GM19395 (cell line): Measurements from ENCODE around the gene CCDC187.
"Not testable (repeated sequence)": the region's sequence is repeated elsewhere in the genome, so short reads cannot be mapped to it uniquely, and the experiment has no call there.

Experiments
- ATAC-seq: cut with Tn5 transposase; IDR thresholded peaks from one replicate; pipeline ENCODE4 v1.9.1; 2021; ENCODE audit warnings: mild to moderate bottlenecking, moderate library complexity; ENCODE audit not compliant: unreplicated experiment

The CCDC187 gene

GRCh38 chr9:136244969-136245218 is 59.0 kb downstream of the CCDC187 start:
- no peak for ATAC-seq

DNA sequence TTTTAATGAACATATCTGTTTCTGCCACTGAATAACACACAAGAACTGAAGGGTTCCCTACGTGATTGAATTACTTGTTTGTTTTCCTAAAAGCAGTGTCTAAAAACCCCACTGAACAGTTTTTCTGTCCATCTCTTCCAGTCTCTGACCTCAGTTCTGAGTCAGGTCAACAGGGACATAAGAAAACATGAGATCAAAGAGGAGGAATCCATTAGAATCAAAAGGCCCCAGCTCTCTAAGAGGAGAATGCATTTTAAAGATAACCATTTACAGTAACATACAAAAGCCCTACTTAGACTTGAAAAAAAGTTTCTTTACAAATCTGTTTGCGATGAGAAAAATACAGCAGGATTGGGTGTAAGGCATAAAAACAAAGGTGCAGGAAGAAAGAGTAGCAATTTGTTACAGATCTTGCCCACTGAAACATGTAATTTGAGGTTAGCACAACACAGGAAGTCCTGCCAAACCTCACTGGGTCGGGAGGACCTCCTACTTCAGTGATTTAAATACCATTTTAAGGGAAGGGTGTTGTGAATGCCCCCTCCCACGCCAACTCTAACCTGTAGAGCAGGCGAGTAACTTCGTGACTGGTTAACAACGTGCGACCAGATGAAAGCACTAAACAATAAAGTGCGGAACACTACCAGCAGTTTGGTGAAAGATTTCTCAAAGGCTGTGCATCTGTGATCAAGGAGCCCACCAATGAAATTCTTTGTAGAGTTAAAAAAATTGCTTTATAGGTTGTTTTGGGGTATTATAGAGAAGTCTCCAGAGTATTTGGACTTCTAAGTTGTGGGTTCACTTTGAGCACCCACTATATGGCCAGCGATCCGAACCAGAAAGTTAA is 59.5 kb downstream of the CCDC187 start:
- ATAC-seq, result peak; percentile 41

DNA sequence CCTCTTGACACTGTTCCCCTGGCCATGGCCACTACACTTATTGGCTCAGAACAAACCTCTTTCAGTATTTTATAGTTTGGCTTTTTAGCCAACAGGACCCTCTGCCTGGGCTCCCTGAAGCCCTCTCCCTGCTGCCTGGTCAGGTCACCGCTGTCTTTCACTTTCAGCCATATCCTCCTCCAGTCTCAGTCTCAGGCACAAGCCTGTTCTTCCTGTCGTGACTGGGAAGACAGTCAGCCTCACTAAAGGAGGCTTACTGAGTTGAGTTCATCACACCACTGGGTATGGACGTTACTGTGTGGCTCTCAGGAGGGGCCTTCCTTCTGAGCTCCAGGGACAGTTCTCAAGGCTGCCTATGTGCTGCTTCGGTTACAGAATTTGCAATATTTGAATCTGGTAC is 60.3 kb downstream of the CCDC187 start:
- ATAC-seq, result peak; percentile 36

DNA sequence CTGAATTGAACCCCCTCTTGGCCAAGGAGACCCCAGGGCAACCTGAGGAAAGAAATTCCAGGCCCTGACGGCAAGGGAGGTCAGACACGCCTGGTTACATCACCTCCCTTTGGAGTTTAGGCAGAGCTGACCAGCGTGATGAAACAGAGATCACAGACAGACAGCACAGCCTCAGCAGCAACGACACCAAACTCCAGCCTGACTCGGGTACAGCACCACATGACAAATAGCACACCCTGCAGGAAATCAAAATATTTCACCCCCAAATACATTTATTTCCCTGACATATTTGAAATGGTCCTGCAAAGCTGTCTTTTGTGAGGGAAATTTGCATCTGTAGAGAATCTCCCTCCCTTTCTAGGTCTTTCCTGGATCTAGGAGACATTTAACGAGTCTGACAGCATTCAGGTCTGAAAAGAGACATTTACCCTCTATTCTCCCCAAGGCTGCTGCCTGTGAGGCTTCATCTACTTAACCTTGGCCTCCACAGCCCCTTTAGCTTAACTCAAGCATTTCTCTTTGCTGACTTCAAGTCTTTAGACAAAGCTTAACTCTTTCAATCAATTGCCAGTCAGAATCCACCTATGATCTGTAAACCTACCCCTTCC is 60.9 kb downstream of the CCDC187 start:
- ATAC-seq, result no peak

- ATAC-seq, result no peak
Measured at GRCh38 chr9:136242248-136242647, 61.6 kb downstream of the CCDC187 start.

- no peak for ATAC-seq
Measured at GRCh38 chr9:136241542-136241941, 62.4 kb downstream of the CCDC187 start.

DNA sequence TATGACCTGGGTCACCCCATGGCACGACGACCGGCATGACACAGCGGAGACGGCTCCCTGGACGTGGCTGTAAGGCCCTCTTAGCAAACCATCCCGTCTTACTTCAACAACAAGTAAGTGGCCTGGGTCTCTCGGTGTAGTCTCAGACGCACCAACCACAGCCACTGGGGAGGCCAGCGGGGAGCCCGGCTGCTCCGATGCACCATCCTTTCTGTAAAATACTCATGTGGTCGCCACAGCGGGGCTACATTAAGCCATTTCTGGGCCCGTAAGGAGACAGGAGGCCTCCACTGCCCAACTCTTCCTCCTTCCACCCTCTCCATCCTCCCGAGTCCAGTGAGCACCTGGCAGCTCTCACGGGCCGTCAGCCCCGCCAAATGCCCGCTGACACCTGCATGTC is 63.0 kb downstream of the CCDC187 start:
- no peak for ATAC-seq

- ATAC-seq, result no peak
Measured at GRCh38 chr9:136239983-136240330, 63.9 kb downstream of the CCDC187 start.

DNA sequence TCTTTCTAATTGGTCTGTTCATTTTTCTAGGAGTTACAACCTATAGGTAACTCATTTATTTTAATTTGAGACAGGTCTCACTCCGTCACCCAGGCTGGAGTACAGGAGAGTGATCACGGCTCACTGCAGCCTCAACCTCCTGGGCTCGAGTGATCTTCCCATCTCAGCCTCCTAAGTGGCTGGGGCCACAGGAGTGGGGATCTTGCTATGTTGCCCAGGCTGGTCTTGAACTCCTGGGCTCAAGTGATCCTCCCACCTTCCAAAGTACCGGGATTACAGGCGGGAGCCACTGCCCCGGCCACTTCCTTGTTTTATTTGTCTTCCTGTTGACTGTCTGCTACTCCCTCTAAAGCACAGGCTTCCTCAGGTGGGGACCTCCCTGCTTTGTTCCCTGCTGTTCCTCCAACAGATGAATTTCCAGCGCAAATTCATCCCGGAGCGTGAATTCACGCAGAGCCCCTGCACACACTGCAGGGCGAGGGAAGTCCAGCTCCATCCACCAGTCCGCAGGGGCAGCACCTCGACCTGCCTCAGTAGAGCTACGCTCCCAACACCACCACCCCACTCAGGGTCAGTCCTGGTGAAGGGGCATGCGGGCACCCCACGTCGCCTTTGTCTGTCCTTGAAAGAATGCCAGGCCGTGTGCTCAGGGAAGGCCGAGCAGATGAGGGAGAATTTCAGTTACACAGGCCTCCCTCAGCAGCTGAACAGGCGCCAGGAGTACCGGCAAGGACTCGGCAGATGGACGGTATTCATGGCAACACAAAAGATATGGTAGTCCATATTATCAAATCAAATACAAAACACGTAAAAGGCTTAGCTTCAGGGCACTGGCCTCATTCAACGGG is 64.5 kb downstream of the CCDC187 start:
- ATAC-seq, result no peak

DNA sequence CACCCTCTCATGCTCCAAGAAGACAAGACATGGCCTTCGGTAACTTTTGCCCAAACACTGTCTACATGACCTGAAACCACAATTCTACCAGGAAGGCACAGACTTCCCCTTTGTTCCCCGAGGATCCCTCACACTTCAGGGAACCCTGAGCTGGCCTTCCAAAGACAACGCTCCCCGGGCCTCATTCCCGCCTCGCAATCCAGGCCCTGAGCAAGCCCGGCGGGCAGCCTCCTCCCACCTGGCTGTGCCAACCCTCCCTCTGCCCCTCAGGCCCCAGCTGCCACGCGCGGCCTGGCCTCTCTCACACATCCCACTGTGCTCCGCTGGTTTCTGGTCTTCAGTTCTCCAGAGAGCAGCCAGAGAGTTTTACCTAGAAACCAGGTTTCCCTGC is 65.6 kb downstream of the CCDC187 start:
- ATAC-seq, result no peak

GRCh38 chr9:136237486-136238341 is 66.2 kb downstream of the CCDC187 start:
- no peak for ATAC-seq

GRCh38 chr9:136236471-136237410 is 67.2 kb downstream of the CCDC187 start:
- not testable (repeated sequence) for ATAC-seq

GRCh38 chr9:136235709-136236455 is 68.0 kb downstream of the CCDC187 start:
- no peak for ATAC-seq

- no peak for ATAC-seq
Measured at GRCh38 chr9:136235171-136235570, 68.7 kb downstream of the CCDC187 start.

- ATAC-seq, result no peak
Measured at GRCh38 chr9:136234597-136234996, 69.3 kb downstream of the CCDC187 start.

- ATAC-seq, result no peak
Measured at GRCh38 chr9:136233868-136234267, 70.0 kb downstream of the CCDC187 start.

GRCh38 chr9:136233411-136233810 is 70.5 kb downstream of the CCDC187 start:
- ATAC-seq, result no peak

DNA sequence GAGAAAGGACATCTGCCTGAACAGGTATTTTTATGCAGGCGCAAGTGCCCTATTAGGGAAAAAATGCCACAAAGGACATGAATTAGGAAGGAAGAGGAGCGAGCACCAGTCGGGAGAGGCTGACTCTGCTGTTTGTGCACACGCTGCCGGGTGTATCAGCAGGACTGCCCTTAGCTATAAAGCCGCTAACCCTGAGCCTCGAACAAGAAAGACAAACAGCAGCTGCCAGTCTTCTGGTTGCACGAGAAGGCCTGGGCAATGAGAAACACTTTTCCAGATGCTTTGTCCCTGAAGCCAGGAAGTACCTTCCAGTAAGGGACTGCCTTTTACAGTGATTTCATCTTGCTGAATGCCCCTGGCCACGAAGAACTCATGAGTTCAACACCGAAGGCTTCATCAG is 70.9 kb downstream of the CCDC187 start:
- no peak for ATAC-seq
